Ovary (tissue), 3 donors: Measurements from ENCODE around the gene FLOT2.

Source experiments
- EP300 ChIP-seq: sonication (generic); formaldehyde crosslinking; IDR thresholded peaks from one replicate; pipeline ENCODE4 v1.6.1; 2017; ENCODE audit warnings: antibody characterized with exemption
- POLR2A ChIP-seq: fragments of 450-650 bp; IDR thresholded peaks from one replicate; pipeline ENCODE4 v1.6.1; 2017; ENCODE audit warnings: antibody characterized with exemption, mild to moderate bottlenecking, moderate library complexity
- TF ChIP-seq, protein P1 (sequence below), 3 donors: fragments of 450-650 bp in 2 of 3; fragments of 200-600 bp in 1 of 3; IDR thresholded peaks; one replicate each; pipeline versions ENCODE4 v1.5.1 to v1.8.0; 2016 to 2022; ENCODE audit warnings: antibody characterized with exemption in 3 of 3, mild to moderate bottlenecking in 1 of 3
- donor health status: DM: no; HTN: no; CAD: no.

GRCh38 chr17:28879886-28880571 lies 17.5 kb downstream of the FLOT2 start:
- TF ChIP-seq, protein P1, sequence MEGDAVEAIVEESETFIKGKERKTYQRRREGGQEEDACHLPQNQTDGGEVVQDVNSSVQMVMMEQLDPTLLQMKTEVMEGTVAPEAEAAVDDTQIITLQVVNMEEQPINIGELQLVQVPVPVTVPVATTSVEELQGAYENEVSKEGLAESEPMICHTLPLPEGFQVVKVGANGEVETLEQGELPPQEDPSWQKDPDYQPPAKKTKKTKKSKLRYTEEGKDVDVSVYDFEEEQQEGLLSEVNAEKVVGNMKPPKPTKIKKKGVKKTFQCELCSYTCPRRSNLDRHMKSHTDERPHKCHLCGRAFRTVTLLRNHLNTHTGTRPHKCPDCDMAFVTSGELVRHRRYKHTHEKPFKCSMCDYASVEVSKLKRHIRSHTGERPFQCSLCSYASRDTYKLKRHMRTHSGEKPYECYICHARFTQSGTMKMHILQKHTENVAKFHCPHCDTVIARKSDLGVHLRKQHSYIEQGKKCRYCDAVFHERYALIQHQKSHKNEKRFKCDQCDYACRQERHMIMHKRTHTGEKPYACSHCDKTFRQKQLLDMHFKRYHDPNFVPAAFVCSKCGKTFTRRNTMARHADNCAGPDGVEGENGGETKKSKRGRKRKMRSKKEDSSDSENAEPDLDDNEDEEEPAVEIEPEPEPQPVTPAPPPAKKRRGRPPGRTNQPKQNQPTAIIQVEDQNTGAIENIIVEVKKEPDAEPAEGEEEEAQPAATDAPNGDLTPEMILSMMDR (IDR thresholded peaks at IDR 0.05): no peak
- no peak for TF ChIP-seq POLR2A
- TF ChIP-seq EP300: no peak
